HFF-Myc (cell line): ENCODE data around the gene RHBDL3.

ENCODE experiments used
- DNase-seq: peaks from one replicate; pipeline ENCODE4 v3.0.0-alpha.2; 2011; ENCODE audit warnings: low read depth; ENCODE audit errors: extremely low read depth
- H3K4me3 ChIP-seq: replicated peaks from 2 replicates; pipeline ENCODE4 v1.5.1; 2011; ENCODE audit warnings: low read depth, mild to moderate bottlenecking, control low read depth, low read length
- TF ChIP-seq, protein P1 (sequence below): IDR thresholded peaks from 2 replicates; pipeline ENCODE4 v1.5.1; 2012; ENCODE audit warnings: mild to moderate bottlenecking, low read depth, low read length, control low read depth; ENCODE audit errors: missing control alignments

The RHBDL3 gene

DNA sequence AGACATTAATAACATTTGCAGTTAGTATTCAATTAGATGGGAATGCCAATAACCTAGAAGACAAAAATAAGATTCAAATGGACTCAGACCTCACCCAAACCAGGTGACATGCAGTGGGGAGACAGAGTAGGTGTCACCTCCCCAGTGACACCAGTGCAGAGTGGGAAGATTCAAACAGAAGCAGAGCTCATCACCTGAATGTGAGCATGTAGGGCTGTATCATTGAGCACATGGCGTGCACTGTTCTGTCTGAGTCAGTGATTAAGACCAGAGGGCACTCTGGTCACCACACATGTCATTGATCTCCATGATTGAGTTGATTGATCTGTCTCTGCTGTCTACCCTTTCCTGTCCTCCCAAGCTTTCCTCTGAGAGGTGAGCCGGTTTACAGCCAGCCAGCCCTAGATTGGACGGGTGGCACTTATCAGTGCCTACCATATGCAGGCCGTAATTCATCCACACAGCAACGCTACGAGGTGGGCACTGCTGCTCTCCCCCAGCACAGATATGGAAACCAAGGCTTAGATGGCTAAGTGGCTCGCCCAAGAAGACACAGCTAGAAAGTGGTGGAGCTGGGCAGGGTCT lies 34.0 kb downstream of the RHBDL3 start:
- no peak overlapping the region for H3K4me3 ChIP-seq
- TF ChIP-seq, protein P1, sequence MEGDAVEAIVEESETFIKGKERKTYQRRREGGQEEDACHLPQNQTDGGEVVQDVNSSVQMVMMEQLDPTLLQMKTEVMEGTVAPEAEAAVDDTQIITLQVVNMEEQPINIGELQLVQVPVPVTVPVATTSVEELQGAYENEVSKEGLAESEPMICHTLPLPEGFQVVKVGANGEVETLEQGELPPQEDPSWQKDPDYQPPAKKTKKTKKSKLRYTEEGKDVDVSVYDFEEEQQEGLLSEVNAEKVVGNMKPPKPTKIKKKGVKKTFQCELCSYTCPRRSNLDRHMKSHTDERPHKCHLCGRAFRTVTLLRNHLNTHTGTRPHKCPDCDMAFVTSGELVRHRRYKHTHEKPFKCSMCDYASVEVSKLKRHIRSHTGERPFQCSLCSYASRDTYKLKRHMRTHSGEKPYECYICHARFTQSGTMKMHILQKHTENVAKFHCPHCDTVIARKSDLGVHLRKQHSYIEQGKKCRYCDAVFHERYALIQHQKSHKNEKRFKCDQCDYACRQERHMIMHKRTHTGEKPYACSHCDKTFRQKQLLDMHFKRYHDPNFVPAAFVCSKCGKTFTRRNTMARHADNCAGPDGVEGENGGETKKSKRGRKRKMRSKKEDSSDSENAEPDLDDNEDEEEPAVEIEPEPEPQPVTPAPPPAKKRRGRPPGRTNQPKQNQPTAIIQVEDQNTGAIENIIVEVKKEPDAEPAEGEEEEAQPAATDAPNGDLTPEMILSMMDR: no peak
- no peak for DNase-seq

DNA sequence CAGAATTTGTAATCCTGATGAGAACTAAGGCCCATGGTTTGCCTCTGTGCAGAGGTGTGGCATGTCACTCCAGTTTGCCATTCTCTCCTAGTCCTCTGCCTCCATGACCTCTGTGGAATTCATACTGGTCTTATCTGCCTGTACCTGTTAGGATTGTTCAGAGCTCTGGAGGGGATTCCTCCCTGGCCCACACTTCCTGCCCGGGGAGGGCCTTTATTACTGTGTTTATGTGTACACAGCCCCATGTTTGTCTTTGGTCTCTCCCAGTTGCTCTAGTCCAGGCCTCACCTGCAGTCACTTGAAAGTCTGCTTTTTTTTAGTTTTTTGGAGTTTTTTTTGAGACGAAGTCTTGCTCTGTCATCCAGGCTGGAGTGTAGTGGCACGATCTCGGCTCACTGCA lies 36.4 kb downstream of the RHBDL3 start:
- TF ChIP-seq, protein P1: no peak

DNA sequence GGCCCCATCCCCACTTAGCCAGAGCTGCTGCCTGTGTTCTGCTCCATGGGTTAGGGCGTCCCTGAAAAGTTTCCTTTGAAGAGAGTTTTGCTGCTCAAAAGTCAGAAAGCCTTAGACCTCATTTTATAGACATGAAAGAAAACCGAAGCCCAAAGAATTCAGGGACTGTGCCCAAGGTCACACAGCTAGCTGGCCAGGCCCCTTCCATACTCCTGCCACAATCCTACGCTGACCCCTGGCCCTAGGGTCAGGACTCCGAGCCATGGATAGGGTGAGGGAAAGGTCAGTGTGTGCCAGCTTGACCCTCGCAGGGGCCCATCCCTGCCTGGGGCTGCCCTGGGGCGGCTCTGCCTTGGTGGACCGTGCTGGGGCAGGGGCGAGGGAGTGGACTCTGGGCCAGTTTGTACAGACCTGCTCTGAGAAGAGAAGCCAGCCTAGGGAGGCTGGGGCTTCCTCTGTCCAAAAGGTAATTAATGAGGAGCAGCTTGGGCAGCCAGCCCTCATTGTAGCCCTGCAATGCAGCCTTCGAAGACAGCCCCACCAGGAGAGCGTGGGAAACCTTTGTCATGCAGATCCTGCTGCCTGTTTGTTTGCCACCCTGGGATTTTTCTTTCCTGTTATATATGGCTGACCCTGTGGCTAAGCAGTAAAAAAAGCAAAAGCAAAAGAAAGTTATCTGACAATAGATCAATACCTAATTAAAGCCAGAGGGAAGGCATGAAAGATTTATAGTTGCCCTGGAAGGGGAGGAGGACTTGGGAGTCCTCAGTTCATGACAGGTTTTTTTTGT lies 37.4 kb downstream of the RHBDL3 start:
- DNase-seq: no peak
- TF ChIP-seq, protein P1: no peak

More for the DNA sequence above, 36.4 kb downstream of the RHBDL3 start:
- H3K4me3 ChIP-seq: no peak overlapping the region
- DNase-seq: no peak

DNA sequence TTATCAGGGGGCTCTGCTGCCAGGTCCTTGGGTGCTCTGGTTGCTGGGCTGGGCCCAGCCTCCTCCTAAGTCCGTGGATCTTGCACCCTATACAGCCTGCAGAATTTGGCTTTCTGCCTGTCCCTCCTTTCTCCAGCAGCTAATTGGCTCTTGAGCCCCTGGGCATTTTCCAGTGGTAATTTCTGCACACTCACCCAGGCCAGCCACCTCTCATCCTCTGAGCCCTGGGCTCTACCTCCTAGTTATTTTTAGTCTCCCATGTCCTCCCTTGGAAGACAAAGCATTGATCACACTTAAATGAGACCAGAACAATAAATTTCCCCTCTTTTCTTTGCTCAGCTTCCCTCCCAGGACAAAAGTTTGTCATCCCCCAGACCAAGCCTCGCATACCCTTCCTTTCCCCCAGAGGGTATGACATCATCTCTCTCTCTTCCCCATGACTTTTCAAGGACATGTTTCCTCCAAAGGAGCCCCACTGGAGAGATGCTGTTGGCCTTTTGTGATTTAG lies 38.2 kb downstream of the RHBDL3 start:
- no peak for DNase-seq
- H3K4me3 ChIP-seq: no peak overlapping the region
- TF ChIP-seq, protein P1: no peak

More for the DNA sequence above, 37.4 kb downstream of the RHBDL3 start:
- H3K4me3 ChIP-seq: no peak overlapping the region

DNA sequence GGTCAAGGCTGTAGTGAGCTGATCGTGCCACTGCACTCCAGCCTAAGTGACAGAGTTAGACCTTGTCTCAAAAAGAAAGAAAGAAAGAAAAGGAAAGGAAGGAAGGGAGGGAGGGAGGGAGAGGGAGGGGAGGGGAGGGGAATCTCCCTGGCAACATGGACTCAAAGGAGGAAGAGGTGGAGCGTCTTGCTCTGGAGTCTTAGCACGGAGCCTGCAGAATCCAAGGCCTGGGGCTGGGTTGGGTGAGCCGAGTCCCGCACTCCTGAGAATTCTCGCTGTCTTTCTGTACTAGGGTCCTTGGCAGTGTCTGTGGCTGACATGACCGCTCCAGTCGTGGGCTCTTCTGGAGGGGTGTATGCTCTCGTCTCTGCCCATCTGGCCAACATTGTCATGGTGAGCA lies 39.4 kb downstream of the RHBDL3 start:
- H3K4me3 ChIP-seq: no peak overlapping the region
- DNase-seq: no peak
- TF ChIP-seq, protein P1: no peak

DNA sequence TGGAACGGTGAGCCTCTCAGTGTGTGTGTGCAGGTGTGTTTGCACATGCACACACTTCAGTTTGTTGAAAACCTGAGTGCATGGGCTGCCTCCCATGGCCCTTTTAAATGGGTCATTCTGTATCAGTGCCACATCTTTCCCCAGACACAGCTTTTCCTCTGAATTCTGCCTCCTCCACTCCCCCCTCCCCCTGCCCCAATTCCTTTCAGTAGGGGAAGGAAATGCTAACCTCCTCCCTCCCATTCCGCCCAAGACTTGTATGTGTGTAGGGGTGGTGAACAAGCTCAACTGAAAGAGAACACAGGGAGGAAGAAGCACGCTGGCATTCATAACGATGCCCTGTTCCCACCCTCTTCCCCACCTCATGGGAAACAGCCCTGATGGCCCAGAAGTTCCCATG lies 42.0 kb downstream of the RHBDL3 start:
- TF ChIP-seq, protein P1: no peak
- DNase-seq: no peak
- H3K4me3 ChIP-seq: no peak overlapping the region
